HepG2 (cell line): ENCODE data around the gene OBSL1. TPM values are rescaled to one million over a fixed set of nuclear protein-coding genes. Genes with fewer than 3 reads are reported as not detected.

ENCODE experiments used
- AKAP8 ChIP-seq: sonication (generic); formaldehyde crosslinking; IDR thresholded peaks from 2 replicates; pipeline ENCODE4 v1.5.1; 2020; ENCODE audit warnings: mild to moderate bottlenecking, missing genetic modification reagents
- DNMT1 ChIP-seq: sonication (generic); formaldehyde crosslinking; IDR thresholded peaks from 2 replicates; pipeline ENCODE4 v1.5.1; 2020; ENCODE audit warnings: mild to moderate bottlenecking, missing genetic modification reagents
- EED ChIP-seq: sonication (generic); formaldehyde crosslinking; IDR thresholded peaks from 2 replicates; pipeline ENCODE4 v1.5.0; 2020; ENCODE audit warnings: mild to moderate bottlenecking, missing genetic modification reagents
- FUBP1 ChIP-seq: sonication (generic); formaldehyde crosslinking; IDR thresholded peaks from 2 replicates; pipeline ENCODE4 v1.5.1; 2020; ENCODE audit warnings: missing genetic modification reagents, mild to moderate bottlenecking, borderline replicate concordance
- KDM5B ChIP-seq: sonication (generic); formaldehyde crosslinking; IDR thresholded peaks from 2 replicates; pipeline ENCODE4 v1.4.0; 2020; ENCODE audit warnings: missing genetic modification reagents, mild to moderate bottlenecking, borderline replicate concordance
- MXD3 ChIP-seq: IDR thresholded peaks from 2 replicates; pipeline ENCODE4 v1.6.1; 2016; ENCODE audit warnings: mild to moderate bottlenecking, missing biosample characterization, missing genetic modification reagents
- NFE2L2 ChIP-seq: fragments of 150-350 bp; IDR thresholded peaks from 2 replicates; pipeline ENCODE4 v1.6.1; 2014; ENCODE audit warnings: low read length
- PCBP1 ChIP-seq: fragments of 200-400 bp; formaldehyde crosslinking; IDR thresholded peaks from 2 replicates; pipeline ENCODE4 v1.6.1; 2017; ENCODE audit warnings: mild to moderate bottlenecking, low read depth, low read length, borderline replicate concordance
- PTBP1 ChIP-seq: fragments of 200-400 bp; formaldehyde crosslinking; IDR thresholded peaks from 2 replicates; pipeline ENCODE4 v1.6.1; 2018; ENCODE audit warnings: low read length, low read depth; ENCODE audit not compliant: poor library complexity, severe bottlenecking
- SRSF1 ChIP-seq: fragments of 200-400 bp; formaldehyde crosslinking; optimal IDR thresholded peaks from 2 replicates; pipeline ENCODE3; 2017; ENCODE audit warnings: mild to moderate bottlenecking, low read depth, low read length, moderate library complexity
- SRSF9 ChIP-seq: fragments of 200-400 bp; formaldehyde crosslinking; IDR thresholded peaks from 2 replicates; pipeline ENCODE4 v1.6.1; 2018; ENCODE audit warnings: borderline replicate concordance, mild to moderate bottlenecking, low read depth, low read length; ENCODE audit not compliant: insufficient read depth, poor library complexity, severe bottlenecking
- ZBTB10 ChIP-seq: sonication (generic); formaldehyde crosslinking; IDR thresholded peaks from 2 replicates; pipeline ENCODE4 v1.4.0; 2020; ENCODE audit warnings: missing genetic modification reagents, borderline replicate concordance
- ZBTB33 ChIP-seq: sonication (generic); formaldehyde crosslinking; IDR thresholded peaks from 2 replicates; pipeline ENCODE4 v1.4.0; 2020; ENCODE audit warnings: missing genetic modification reagents
- ZNF460 ChIP-seq: sonication (generic); formaldehyde crosslinking; IDR thresholded peaks from 2 replicates; pipeline ENCODE4 v1.5.1; 2020; ENCODE audit warnings: missing genetic modification reagents, mild to moderate bottlenecking, borderline replicate concordance
- ZNF510 ChIP-seq: sonication (generic); formaldehyde crosslinking; IDR thresholded peaks from 2 replicates; pipeline ENCODE4 v1.4.0; 2020; ENCODE audit warnings: low read depth, mild to moderate bottlenecking, missing genetic modification reagents
- ZNF564 ChIP-seq: sonication (generic); formaldehyde crosslinking; IDR thresholded peaks from 2 replicates; pipeline ENCODE4 v1.8.1; 2023; ENCODE audit warnings: mild to moderate bottlenecking, missing genetic modification reagents
- ZNF589 ChIP-seq: sonication (generic); formaldehyde crosslinking; conservative IDR thresholded peaks from 2 replicates; pipeline ENCODE4 v1.8.0; 2022; ENCODE audit warnings: mild to moderate bottlenecking, moderate library complexity, missing genetic modification reagents
- ZNF674 ChIP-seq: sonication (generic); formaldehyde crosslinking; IDR thresholded peaks from 2 replicates; pipeline ENCODE4 v1.5.0; 2020; ENCODE audit warnings: low read depth, mild to moderate bottlenecking, missing genetic modification reagents
- ZNF747 ChIP-seq: sonication (generic); formaldehyde crosslinking; IDR thresholded peaks from 2 replicates; pipeline ENCODE4 v1.8.1; 2023; ENCODE audit warnings: missing genetic modification reagents, mild to moderate bottlenecking, borderline replicate concordance
- ZNF800 ChIP-seq: sonication (generic); formaldehyde crosslinking; IDR thresholded peaks from 2 replicates; pipeline ENCODE4 v1.4.0; 2020; ENCODE audit warnings: missing genetic modification reagents
- polyA plus RNA-seq, 8 experiments: library from polyadenylated mRNA; depleted of rRNA in 3 of 8; stranded (reverse) in 7 of 8; unstranded in 1 of 8; fragments of >200 nt; fragmentation: Illumina TruSeq in 4 of 8; extraction: Trizol in 4 of 8; gene quantifications; 2 replicates each; pipeline versions ENCODE4 v1.2.1 to v1.2.3, GENCODE V29; 2011 to 2016; ENCODE audit warnings: low read depth in 4 of 8, missing spikeins in 1 of 8, mixed read lengths in 1 of 8; ENCODE audit not compliant: insufficient read depth in 1 of 8
- total RNA-seq, 5 experiments: library from RNA; depleted of rRNA; stranded (reverse); fragments of >200 nt; fragmentation: Illumina TruSeq; extraction: Trizol; gene quantifications; 2 replicates each; pipeline ENCODE4 v1.2.3, GENCODE V29; 2016; ENCODE audit warnings: low read depth in 1 of 5

OBSL1 gene
- total and polyA plus RNA-seq, 2 of the 13 experiments (the other 11 are each of a cell fraction or from before 2014, with no cell fraction given) = 86.7 to 218 TPM

- TF ChIP-seq ZNF460 (no peak), ZNF510 (CRISPR knock-in tag) (no peak), DNMT1 (CRISPR knock-in tag) (no peak), SRSF1 (peak; percentile 19), AKAP8 (CRISPR knock-in tag) (peak; percentile 79; the same call in 1 of the 2 replicates), EED (CRISPR knock-in tag) (0 out of 2 replicates have a peak, but pooled peaks have one; percentile 33), ZNF800 (CRISPR knock-in tag) (no peak), ZBTB33 (CRISPR knock-in tag) (peak; percentile 61; the same call in 1 of the 2 replicates), NFE2L2 (no peak), KDM5B (CRISPR knock-in tag) (no peak), SRSF9 (no peak), ZNF674 (CRISPR knock-in tag) (no peak), MXD3 (CRISPR knock-in tag) (peak; percentile 41; the same call in 1 of the 2 replicates), ZNF564 (CRISPR knock-in tag) (peak; percentile 43; the same call in 1 of the 2 replicates), FUBP1 (CRISPR knock-in tag) (no peak), ZNF747 (CRISPR knock-in tag) (peak; percentile 35; the same call in 1 of the 2 replicates), ZNF589 (CRISPR knock-in tag) (peak; percentile 64; the same call in 1 of the 2 replicates), ZBTB10 (CRISPR knock-in tag) (no peak), PCBP1 (0 out of 2 replicates have a peak, but pooled peaks have one; percentile 49), PTBP1 (no peak)
These were observed 3.5 kb downstream of the OBSL1 start (continued) for GRCh38 chr2:219567791-219568361.
